H9 (cell line): ENCODE results near the gene PGS1. TPM values are rescaled to one million over a fixed set of nuclear protein-coding genes. Genes with fewer than 3 reads are reported as not detected.
A peak's percentile ranks its signal among the peaks of the same experiment; 100 is the strongest.

ENCODE experiments used
- DNase-seq: peaks from one replicate; pipeline ENCODE4 v3.0.0-alpha.2; 2017
- H2AFZ ChIP-seq: one replicate; pipeline ENCODE4 v1.6.1; 2013; ENCODE audit warnings: mild to moderate bottlenecking, low read length, control low read depth, moderate library complexity
- H2AK5ac ChIP-seq: 2 replicates; pipeline ENCODE4 v1.6.1; 2013; ENCODE audit warnings: low read length, control low read depth, mixed read lengths; ENCODE audit not compliant: insufficient read length
- H2BK120ac ChIP-seq: one replicate; pipeline ENCODE4 v1.6.1; 2013; ENCODE audit warnings: low read depth, mild to moderate bottlenecking, low read length, control low read depth, inconsistent platforms; ENCODE audit not compliant: poor library complexity, severe bottlenecking
- H2BK12ac ChIP-seq: 2 replicates; pipeline ENCODE4 v1.6.1; 2013; ENCODE audit warnings: low read length, control low read depth, mixed read lengths, low read depth; ENCODE audit not compliant: insufficient read length
- H2BK15ac ChIP-seq: 2 replicates; pipeline ENCODE4 v1.6.1; 2013; ENCODE audit warnings: low read depth, low read length, control low read depth
- H2BK20ac ChIP-seq: one replicate; pipeline ENCODE4 v1.6.1; 2013; ENCODE audit warnings: low read depth, mild to moderate bottlenecking, low read length, control low read depth, inconsistent platforms; ENCODE audit not compliant: poor library complexity, severe bottlenecking
- H2BK5ac ChIP-seq: 2 replicates; pipeline ENCODE4 v1.6.1; 2013; ENCODE audit warnings: low read length, control low read depth, mixed read lengths; ENCODE audit not compliant: insufficient read length
- H3K14ac ChIP-seq: 2 replicates; pipeline ENCODE4 v1.6.1; 2013; ENCODE audit warnings: low read length, control low read depth; ENCODE audit not compliant: insufficient read depth
- H3K18ac ChIP-seq: 2 replicates; pipeline ENCODE4 v1.6.1; 2013; ENCODE audit warnings: low read depth, mild to moderate bottlenecking, mixed read lengths, low read length, control low read depth; ENCODE audit not compliant: insufficient read length
- H3K23ac ChIP-seq: 2 replicates; pipeline ENCODE4 v1.6.1; 2013; ENCODE audit warnings: low read length, control low read depth, mixed read lengths, low read depth; ENCODE audit not compliant: insufficient read length
- H3K23me2 ChIP-seq: 2 replicates; pipeline ENCODE4 v1.6.1; 2013; ENCODE audit warnings: low read depth, mild to moderate bottlenecking, mixed read lengths, low read length, control low read depth; ENCODE audit not compliant: insufficient read length, poor library complexity, severe bottlenecking
- H3K27ac ChIP-seq: 2 replicates; pipeline ENCODE4 v1.5.1; 2013; ENCODE audit warnings: low read length, control low read depth, mixed read lengths, low read depth; ENCODE audit not compliant: insufficient read length
- H3K27me3 ChIP-seq: 2 replicates; pipeline ENCODE4 v1.6.1; 2013; ENCODE audit warnings: low read length, control low read depth, inconsistent platforms; ENCODE audit not compliant: insufficient read depth
- H3K4ac ChIP-seq: 2 replicates; pipeline ENCODE4 v1.6.1; 2013; ENCODE audit warnings: low read depth, mild to moderate bottlenecking, control low read depth, inconsistent platforms, low read length, moderate library complexity
- H3K4me1 ChIP-seq: 2 replicates; pipeline ENCODE4 v1.6.1; 2013; ENCODE audit warnings: low read length, control low read depth, inconsistent platforms; ENCODE audit not compliant: insufficient read depth
- H3K4me2 ChIP-seq: 2 replicates; pipeline ENCODE4 v1.6.1; 2013; ENCODE audit warnings: low read length, control low read depth, mixed read lengths; ENCODE audit not compliant: insufficient read length, insufficient read depth
- H3K56ac ChIP-seq: 2 replicates; pipeline ENCODE4 v1.6.1; 2013; ENCODE audit warnings: low read depth, mild to moderate bottlenecking, mixed read lengths, low read length, control low read depth; ENCODE audit not compliant: insufficient read length
- H3K79me1 ChIP-seq: 2 replicates; pipeline ENCODE4 v1.6.1; 2013; ENCODE audit warnings: low read depth, mild to moderate bottlenecking, moderate library complexity, low read length, control low read depth, inconsistent platforms; ENCODE audit not compliant: insufficient read depth, poor library complexity, severe bottlenecking
- H3K79me2 ChIP-seq: 2 replicates; pipeline ENCODE4 v1.6.1; 2013; ENCODE audit warnings: low read length, control low read depth, inconsistent platforms; ENCODE audit not compliant: insufficient read depth
- H3K9ac ChIP-seq: 2 replicates; pipeline ENCODE4 v1.6.1; 2013; ENCODE audit warnings: low read length, control low read depth, mixed read lengths; ENCODE audit not compliant: insufficient read length; ENCODE audit errors: extremely low read depth
- H3K9me3 ChIP-seq: one replicate; pipeline ENCODE4 v1.6.1; 2013; ENCODE audit warnings: low read depth, low read length, inconsistent platforms; ENCODE audit not compliant: control insufficient read depth
- H3T11ph ChIP-seq: one replicate; pipeline ENCODE4 v1.6.1; 2013; ENCODE audit warnings: mild to moderate bottlenecking, low read length, control low read depth, inconsistent platforms
- H4K20me1 ChIP-seq: one replicate; pipeline ENCODE4 v1.6.1; 2013; ENCODE audit not compliant: control insufficient read depth, insufficient read length, insufficient read depth
- H4K5ac ChIP-seq: 2 replicates; pipeline ENCODE4 v1.6.1; 2013; ENCODE audit warnings: low read depth, mild to moderate bottlenecking, mixed read lengths, low read length, control low read depth; ENCODE audit not compliant: insufficient read length
- H4K8ac ChIP-seq: replicated peaks from 2 replicates; pipeline ENCODE4 v1.6.1; 2013; ENCODE audit warnings: low read length, control low read depth, mixed read lengths, low read depth; ENCODE audit not compliant: insufficient read length
- H4K91ac ChIP-seq: 2 replicates; pipeline ENCODE4 v1.6.1; 2013; ENCODE audit warnings: low read depth, mild to moderate bottlenecking, moderate library complexity, mixed read lengths, low read length, control low read depth; ENCODE audit not compliant: insufficient read length
- H3K27ac Mint-ChIP-seq, 3 experiments: 2 replicates in 2 of 3; 3 replicates in 1 of 3; pipeline ENCODE4 v1.8.0; 2020 to 2021; ENCODE audit warnings: mixed read lengths in 3 of 3, mild to moderate bottlenecking in 1 of 3, moderate library complexity in 1 of 3
- H3K27me3 Mint-ChIP-seq: 2 replicates; pipeline ENCODE4 v1.8.0; 2021; ENCODE audit warnings: low read depth, mild to moderate bottlenecking, moderate library complexity, mixed read lengths
- H3K36me3 Mint-ChIP-seq, 3 experiments: 2 replicates in 2 of 3; 3 replicates in 1 of 3; pipeline ENCODE4 v1.8.0; 2020 to 2021; ENCODE audit warnings: low read depth in 3 of 3, mixed read lengths in 3 of 3; ENCODE audit not compliant: insufficient read depth in 1 of 3
- H3K4me1 Mint-ChIP-seq, 2 experiments: 2 replicates each; pipeline ENCODE4 v1.8.0; 2020; ENCODE audit warnings: mixed read lengths in 2 of 2
- H3K4me3 Mint-ChIP-seq, 2 experiments: 2 replicates in 1 of 2; 3 replicates in 1 of 2; pipeline ENCODE4 v1.8.0; 2020 to 2021; ENCODE audit warnings: mild to moderate bottlenecking in 2 of 2, mixed read lengths in 2 of 2, moderate library complexity in 1 of 2
- H3K9me3 Mint-ChIP-seq, 2 experiments: 2 replicates in 1 of 2; 3 replicates in 1 of 2; pipeline ENCODE4 v1.8.0; 2020; ENCODE audit warnings: mild to moderate bottlenecking in 2 of 2, mixed read lengths in 2 of 2, moderate library complexity in 1 of 2
- WGBS: extraction: QIAGEN DNeasy Blood & Tissue Kit; methylation state at CpG from one replicate; pipeline ENCODE4 v1.1.7; 2013; ENCODE audit warnings: missing lambda C conversion rate, low lambda C conversion rate, mixed read lengths; ENCODE audit not compliant: insufficient read length; ENCODE audit errors: extremely low coverage; 5-methylcytosine and 5-hydroxymethylcytosine counted together
- total RNA-seq: library from RNA; stranded (reverse); gene quantifications from 2 replicates; pipeline ENCODE4 v1.2.1, GENCODE V29; 2021
- TF ChIP-seq, protein P1 (sequence below): fragments of 200-600 bp; sonication (generic); conservative IDR thresholded peaks from 3 replicates; pipeline ENCODE4 v1.8.0; 2021; ENCODE audit warnings: antibody characterized with exemption, mild to moderate bottlenecking

PGS1 gene
- total RNA-seq, 1 experiment from 2014 or later = 45.7 TPM

DNA sequence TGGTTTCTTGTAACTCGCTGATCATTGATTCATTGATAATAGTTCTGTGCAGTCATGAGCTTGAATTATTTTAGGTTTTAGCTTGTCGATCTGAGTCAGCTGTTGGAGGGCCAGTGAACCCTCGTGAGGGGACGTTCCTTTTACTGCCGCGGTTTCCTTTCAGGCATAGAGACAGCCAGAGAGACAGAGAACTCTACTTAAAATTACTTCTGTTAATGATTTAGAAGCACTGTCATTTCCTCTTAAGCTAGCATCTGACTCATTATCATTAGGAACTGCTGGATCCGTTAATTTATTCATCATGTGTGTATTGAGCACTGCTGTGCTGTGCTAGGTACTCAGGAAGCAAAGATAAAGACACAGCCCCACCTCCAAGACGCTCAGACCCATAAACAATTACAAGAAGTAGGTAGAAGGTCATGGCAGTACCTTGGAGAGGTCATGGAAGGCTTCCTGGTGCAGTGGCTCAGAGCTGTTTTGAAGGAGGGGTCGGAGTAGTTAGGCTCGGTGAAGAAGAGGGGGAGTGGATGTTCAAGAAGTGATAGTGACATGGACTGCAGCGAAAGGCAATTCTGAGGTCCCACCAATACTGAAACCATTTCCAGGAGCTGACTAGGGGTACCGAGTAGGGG is 3.3 kb downstream of the PGS1 start:
- no peak overlapping the region for H4K91ac ChIP-seq
- H3K27me3 Mint-ChIP-seq = no peaks in the 10 kb centered on the region
- H4K5ac ChIP-seq = no peak overlapping the region
- H3K56ac ChIP-seq = no peak overlapping the region
- no peak overlapping the region for H2AFZ ChIP-seq
- no peak overlapping the region for H3K4ac ChIP-seq
- no peak overlapping the region for H3K27ac ChIP-seq
- peak overlapping the region; percentile 11 to 98; a peak in 4 of 5 replicates for H3K4me3 Mint-ChIP-seq
- peaks cover 8% of the 10 kb centered on the region for H3K79me1 ChIP-seq
- no peak overlapping the region for H2BK120ac ChIP-seq
- peaks cover 3 to 13% (median 12%) of the 10 kb centered on the region in 3 experiments; a peak in 6 of 7 replicates for H3K36me3 Mint-ChIP-seq
- no peaks in the 10 kb centered on the region for H3K27me3 ChIP-seq
- H3K27ac Mint-ChIP-seq = peak overlapping the region; percentile 3 to 63 (median 13); a peak in 5 of 7 replicates
- H3K9me3 ChIP-seq = no peaks in the 10 kb centered on the region
- no peak overlapping the region for H3K9ac ChIP-seq
- H2BK5ac ChIP-seq = no peak overlapping the region
- H3K23me2 ChIP-seq = peaks cover 7% of the 10 kb centered on the region
- WGBS = no CpG with 5 or more reads among the region's 12 CpGs
- no peaks in the 10 kb centered on the region for H4K20me1 ChIP-seq
- peaks cover 65 to 71% of the 10 kb centered on the region in 2 experiments for H3K4me1 Mint-ChIP-seq
- TF ChIP-seq, protein P1, sequence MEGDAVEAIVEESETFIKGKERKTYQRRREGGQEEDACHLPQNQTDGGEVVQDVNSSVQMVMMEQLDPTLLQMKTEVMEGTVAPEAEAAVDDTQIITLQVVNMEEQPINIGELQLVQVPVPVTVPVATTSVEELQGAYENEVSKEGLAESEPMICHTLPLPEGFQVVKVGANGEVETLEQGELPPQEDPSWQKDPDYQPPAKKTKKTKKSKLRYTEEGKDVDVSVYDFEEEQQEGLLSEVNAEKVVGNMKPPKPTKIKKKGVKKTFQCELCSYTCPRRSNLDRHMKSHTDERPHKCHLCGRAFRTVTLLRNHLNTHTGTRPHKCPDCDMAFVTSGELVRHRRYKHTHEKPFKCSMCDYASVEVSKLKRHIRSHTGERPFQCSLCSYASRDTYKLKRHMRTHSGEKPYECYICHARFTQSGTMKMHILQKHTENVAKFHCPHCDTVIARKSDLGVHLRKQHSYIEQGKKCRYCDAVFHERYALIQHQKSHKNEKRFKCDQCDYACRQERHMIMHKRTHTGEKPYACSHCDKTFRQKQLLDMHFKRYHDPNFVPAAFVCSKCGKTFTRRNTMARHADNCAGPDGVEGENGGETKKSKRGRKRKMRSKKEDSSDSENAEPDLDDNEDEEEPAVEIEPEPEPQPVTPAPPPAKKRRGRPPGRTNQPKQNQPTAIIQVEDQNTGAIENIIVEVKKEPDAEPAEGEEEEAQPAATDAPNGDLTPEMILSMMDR = no peak
- H2BK20ac ChIP-seq = no peak overlapping the region
- no peak overlapping the region for H2AK5ac ChIP-seq
- no peaks in the 10 kb centered on the region for H3K9me3 Mint-ChIP-seq
- no peak overlapping the region for H3K18ac ChIP-seq
- H4K8ac ChIP-seq = no peak overlapping the region
- H3T11ph ChIP-seq = no peak overlapping the region
- no peak overlapping the region; the same call in 1 of the 2 replicates for H3K14ac ChIP-seq
- H3K79me2 ChIP-seq = peaks cover 62% of the 10 kb centered on the region
- H3K23ac ChIP-seq = no peak overlapping the region
- H2BK15ac ChIP-seq = no peak overlapping the region
- peak overlapping the region; percentile 9 for H3K4me2 ChIP-seq
- peaks cover 12% of the 10 kb centered on the region for H3K4me1 ChIP-seq
- DNase-seq = peak; percentile 60
- no peak overlapping the region for H2BK12ac ChIP-seq
